SIG-M5 (cell line): Measurements from ENCODE around the gene SPATC1L.
"Not testable (repeated sequence)": the region's sequence is repeated elsewhere in the genome, so short reads cannot be mapped to it uniquely, and the experiment has no call there.

Experiments used
- DNase-seq: peaks from one replicate; lab custom pipeline; 2025; lab: John Stamatoyannopoulos, UW

The SPATC1L gene

DNA sequence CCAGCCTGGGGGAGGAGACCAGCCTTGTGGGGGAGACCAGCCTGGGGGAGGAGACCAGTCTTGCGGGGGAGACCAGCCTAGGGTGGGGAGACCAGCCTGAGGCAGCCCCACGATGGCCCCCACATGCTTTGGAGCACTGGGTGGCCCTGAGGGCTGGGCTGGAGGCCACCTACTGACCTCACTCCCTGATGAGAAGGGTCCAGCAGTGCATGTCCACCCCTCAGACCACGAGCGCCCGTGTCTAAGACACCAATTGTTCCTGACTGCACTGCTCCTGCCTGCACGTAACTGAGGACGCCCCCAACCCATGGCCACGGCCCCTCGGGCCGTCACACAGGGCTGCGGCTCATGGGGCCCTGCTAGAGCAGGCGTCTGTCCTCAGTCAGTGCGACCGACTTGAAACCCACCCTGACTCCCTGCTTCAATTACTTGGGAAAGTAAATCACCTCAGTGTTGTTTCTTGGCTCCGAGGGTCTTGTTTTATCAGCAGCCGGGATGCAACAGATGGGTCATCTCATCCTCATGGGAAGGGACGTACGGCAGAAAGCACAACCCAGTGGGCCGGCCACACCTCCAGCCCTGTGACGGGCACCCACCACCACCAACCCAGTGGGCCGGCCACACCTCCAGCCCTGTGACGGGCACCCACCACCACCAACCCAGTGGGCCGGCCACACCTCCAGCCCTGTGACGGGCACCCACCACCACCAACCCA, at the start of gene SPATC1L:
TSS of gene SPATC1L (minus strand) at position 550 of the 715 bp plus-strand sequence. CDS start 1,643 bp downstream, outside the sequence.
- DNase-seq: no peak

GRCh38 chr21:46229923-46230260, 45.6 kb upstream of the SPATC1L start:
- DNase-seq: no peak

- no peak for DNase-seq
Measured at GRCh38 chr21:46229133-46229922, 45.1 kb upstream of the SPATC1L start.

DNA sequence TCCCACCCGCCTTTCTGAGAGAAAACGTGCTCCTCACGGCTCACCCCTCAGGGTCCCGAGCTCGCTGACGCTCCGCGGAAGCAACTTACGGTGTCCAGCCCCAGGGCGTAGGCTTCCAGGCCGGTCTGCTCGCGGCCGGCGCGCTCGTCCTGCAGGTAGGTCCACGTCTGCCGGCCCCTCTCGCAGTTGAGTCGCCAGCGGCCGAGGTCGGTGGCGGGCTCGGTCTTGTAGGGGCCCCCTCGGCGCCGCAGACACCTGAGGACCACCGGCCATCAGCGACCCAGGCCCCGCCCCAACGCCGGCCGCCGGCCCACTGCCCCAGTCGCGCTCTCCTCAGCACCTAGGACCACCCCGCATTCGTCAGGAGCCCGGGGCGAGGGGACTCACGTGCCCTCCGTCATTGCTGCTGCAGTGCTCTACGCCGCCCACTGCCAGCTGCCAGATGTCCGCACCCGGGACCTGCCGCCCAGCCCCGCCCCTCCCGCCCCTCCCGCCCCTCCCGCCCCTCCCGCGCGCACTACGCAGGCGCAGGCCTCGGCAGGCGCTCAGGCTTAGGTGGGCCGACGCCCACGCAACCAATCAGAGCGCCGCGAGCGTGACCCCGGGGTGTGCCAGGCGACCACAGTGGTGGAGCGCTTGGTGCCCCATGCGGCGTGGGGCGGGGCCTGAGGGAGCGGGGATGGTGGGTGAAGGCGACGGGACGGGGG, 44.2 kb upstream of the SPATC1L start, which contains the start of gene LSS:
TSS of gene LSS (minus strand) at position 430 of the 707 bp plus-strand sequence. CDS start at position 401, 29 bp downstream.
- peak; percentile 67 for DNase-seq

DNA sequence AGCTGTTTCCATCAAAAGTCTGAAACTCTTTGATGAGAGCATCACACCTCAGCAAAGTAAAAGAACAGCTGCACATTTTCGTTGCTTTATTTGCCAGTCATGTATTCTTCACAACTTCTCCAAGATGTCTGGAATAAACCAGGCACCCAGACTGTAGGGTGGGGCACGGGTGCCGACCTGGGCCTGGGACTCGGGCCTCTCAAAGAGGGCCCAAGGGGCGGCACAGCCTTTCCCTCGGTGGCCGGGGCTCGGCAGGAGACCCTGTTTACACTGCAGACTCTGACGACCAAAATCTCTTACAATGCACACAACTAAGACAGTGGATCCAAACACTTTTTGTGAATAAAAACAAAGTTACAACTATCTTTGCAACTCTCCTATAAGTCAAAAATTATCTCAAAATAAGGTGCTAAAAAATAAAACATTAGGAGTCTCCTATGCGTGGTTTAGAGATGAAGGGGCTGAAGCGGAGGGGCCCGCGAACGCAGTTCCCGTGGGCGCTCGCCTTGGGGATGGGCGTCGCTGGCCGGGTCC, 43.6 kb upstream of the SPATC1L start:
- no peak for DNase-seq

GRCh38 chr21:46226920-46227599, 42.8 kb upstream of the SPATC1L start:
- no peak for DNase-seq

GRCh38 chr21:46226146-46226545, 41.9 kb upstream of the SPATC1L start:
- DNase-seq: no peak

GRCh38 chr21:46223661-46224060, 39.4 kb upstream of the SPATC1L start:
- not testable (repeated sequence) for DNase-seq

GRCh38 chr21:46223217-46223616, 39.0 kb upstream of the SPATC1L start:
- DNase-seq: no peak

DNA sequence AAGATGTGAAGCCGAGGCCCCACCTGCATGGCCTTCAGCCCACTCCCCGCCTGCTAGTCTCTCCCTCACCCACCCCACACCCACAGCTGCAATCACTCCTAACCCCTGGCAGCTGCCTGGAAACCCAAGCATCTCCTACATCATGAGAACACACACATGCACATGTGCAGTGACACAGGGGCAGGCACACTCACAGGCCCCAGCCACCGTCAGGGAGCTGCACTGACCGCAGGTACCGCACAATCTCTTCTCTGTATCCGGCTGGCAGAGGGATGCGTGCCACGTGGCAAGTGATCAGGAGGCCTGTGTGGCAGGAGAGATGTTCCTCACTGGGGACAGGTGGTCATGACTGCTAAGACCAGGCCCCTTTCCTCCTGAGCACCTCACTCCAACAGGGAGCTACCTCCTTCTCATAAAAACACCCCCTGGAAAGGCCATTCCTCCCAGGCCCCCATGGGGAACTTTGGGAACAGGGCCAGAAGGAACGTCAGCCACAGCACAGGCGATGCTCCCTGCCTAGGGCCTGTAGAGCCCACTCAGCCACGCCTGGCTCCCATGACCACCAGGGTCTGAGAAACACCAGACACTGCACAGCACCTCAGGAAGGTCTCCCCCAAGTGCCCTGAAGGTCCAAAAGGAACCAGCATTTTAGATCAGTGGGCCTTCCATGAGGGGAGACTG, 38.3 kb upstream of the SPATC1L start:
- DNase-seq: no peak

GRCh38 chr21:46221664-46222435, 37.6 kb upstream of the SPATC1L start:
- DNase-seq: no peak

DNA sequence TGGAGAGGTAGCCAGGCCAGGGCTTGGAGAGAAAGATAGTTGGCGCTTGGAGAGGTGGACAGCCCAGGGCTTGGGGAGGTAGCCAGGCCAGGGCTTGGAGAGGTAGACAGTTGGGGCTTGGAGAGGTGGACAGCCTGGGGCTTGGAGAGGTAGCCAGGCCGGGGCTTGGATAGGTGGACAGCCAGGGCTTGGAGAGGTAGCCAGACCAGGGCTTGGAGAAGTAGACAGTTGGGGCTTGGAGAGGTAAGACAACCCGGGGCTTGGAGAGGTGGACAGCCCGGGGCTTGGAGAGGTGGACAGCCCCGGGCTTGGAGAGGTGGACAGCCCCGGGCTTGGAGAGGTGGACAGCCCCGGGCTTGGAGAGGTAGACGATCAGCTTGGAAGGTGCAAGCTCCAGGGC, 36.6 kb upstream of the SPATC1L start:
- DNase-seq: no peak

- no peak for DNase-seq
Measured at GRCh38 chr21:46220275-46220810, 36.1 kb upstream of the SPATC1L start.

DNA sequence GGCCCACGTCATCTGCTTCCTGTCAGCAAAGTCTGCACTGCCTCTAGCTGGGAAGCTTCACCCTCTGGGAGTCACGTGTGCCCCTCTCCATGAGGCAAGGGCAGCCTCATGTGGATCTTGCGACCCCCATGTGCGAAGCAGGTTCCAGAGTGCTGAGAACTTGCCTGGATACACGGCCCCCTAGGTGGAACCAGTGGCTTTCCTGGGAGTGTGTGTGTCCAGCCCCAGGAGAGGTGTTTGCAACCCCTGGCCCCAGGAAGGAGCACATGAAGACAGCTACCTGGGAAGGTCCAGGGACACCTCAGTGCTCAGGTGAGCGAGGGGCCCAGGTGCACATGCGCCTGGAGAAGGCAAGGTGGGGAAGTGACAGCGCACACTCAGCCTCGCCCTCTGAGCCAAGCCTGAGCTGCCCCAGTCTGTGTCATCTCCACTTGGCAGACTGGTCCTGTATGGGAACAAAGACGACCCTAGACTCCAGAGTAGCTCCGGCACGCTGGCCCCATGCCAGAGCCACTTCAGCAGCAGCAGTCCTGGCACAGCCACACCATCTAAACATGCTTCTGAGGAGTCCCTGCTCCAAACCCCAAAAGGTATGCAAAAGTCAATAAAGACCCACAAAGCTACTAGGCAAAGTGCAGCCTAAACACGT, 35.5 kb upstream of the SPATC1L start:
- no peak for DNase-seq

GRCh38 chr21:46218906-46219590, 34.8 kb upstream of the SPATC1L start:
- no peak for DNase-seq

- no peak for DNase-seq
Measured at GRCh38 chr21:46217511-46218196, 33.4 kb upstream of the SPATC1L start.

GRCh38 chr21:46216132-46216747, 32.0 kb upstream of the SPATC1L start:
- DNase-seq: no peak
